ENCODE results near the gene FOXF2.

Gene FOXF2

GRCh38 chr6:1379017-1379787 is 10.2 kb upstream of the FOXF2 start:
- DNase-seq (ENCODE audit: low spot score) = no peak

- DNase-seq (ENCODE audit: low spot score) = no peak
These were observed 9.6 kb upstream of the FOXF2 start for GRCh38 chr6:1379788-1380147.

- no peak for DNase-seq (ENCODE audit: low spot score)
These were observed 8.6 kb upstream of the FOXF2 start for GRCh38 chr6:1380625-1381427.

GRCh38 chr6:1381481-1382330 is 7.7 kb upstream of the FOXF2 start:
- peak; percentile 47 for DNase-seq (ENCODE audit: low spot score)

GRCh38 chr6:1382331-1382882 is 7.0 kb upstream of the FOXF2 start:
- no peak for DNase-seq (ENCODE audit: low spot score)

GRCh38 chr6:1382883-1383728 is 6.3 kb upstream of the FOXF2 start:
- DNase-seq (ENCODE audit: low spot score) = no peak

- DNase-seq (ENCODE audit: low spot score) = no peak
These were observed 5.4 kb upstream of the FOXF2 start for GRCh38 chr6:1383729-1384548.

- no peak for DNase-seq (ENCODE audit: low spot score)
These were observed 4.7 kb upstream of the FOXF2 start for GRCh38 chr6:1384549-1385128.

GRCh38 chr6:1385129-1386037 is 4.0 kb upstream of the FOXF2 start:
- DNase-seq (ENCODE audit: low spot score) = no peak

GRCh38 chr6:1386038-1386709 is 3.2 kb upstream of the FOXF2 start:
- no peak for DNase-seq (ENCODE audit: low spot score)

- no peak for DNase-seq (ENCODE audit: low spot score)
These were observed 1.9 kb upstream of the FOXF2 start for GRCh38 chr6:1387538-1387875.

- DNase-seq (ENCODE audit: low spot score) = no peak
These were observed 1.3 kb upstream of the FOXF2 start for GRCh38 chr6:1387876-1388629.

GRCh38 chr6:1388630-1389368 is 577 bp upstream of the FOXF2 start:
- no peak for DNase-seq (ENCODE audit: low spot score)

- no peak for DNase-seq (ENCODE audit: low spot score)
These were observed 963 bp downstream of the FOXF2 start for GRCh38 chr6:1390133-1390945.

- DNase-seq (ENCODE audit: low spot score) = no peak
These were observed 1.8 kb downstream of the FOXF2 start for GRCh38 chr6:1390946-1391799.
